Measurements from ENCODE around the gene COL9A3. TPM values are rescaled to one million over a fixed set of nuclear protein-coding genes. Genes with fewer than 3 reads are reported as not detected.
"Not testable (repeated sequence)": the region's sequence is repeated elsewhere in the genome, so short reads cannot be mapped to it uniquely, and the experiment has no call there.

Gene COL9A3
- total RNA-seq, 4 donors from 2014 or later, result 13.4 to 22.9 (median 18.4) TPM

DNA sequence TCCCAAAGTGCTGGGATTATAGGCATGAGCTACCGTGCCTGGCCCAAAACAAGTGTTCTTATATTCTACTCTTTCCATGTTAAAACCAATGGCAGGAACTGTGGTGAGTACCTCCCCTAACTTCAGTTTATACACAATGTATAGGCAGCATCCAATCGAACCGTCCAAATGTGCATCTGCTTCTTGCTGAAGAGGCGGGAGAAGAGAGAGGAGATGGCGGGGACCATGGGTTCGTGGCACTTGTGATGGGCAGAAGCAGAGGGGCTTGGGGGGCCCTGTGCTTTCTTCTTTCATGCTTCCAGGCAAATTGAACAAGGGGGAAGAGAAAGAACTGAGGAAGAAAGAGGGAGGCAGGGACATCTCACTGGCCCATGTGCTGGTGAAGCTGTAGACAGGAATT, 56.0 kb downstream of the COL9A3 start:
- intact Hi-C loops (cut with DNase I), result loop anchor here (2.0 kb wide), 1 partner anchor 136 kb away; no protein-coding TSS in a partner anchor
- peaks cover 0 to 3% (median 0%) of the 10 kb centered on the region in 4 donors for H3K9me3 ChIP-seq
- peaks cover 28 to 36% (median 33%) of the 10 kb centered on the region in 4 donors for H3K4me1 ChIP-seq
- H3K27me3 ChIP-seq, result no peaks in the 10 kb centered on the region
- no peaks in the 10 kb centered on the region for H3K36me3 ChIP-seq
- DNase-seq (ENCODE audit: extremely low spot score), result no peak
- no peak overlapping the region for H3K4me3 ChIP-seq
- 91% methylated on average over 6 of the region's 6 CpGs for whole genome bisulfite sequencing
- TF ChIP-seq, protein P1, sequence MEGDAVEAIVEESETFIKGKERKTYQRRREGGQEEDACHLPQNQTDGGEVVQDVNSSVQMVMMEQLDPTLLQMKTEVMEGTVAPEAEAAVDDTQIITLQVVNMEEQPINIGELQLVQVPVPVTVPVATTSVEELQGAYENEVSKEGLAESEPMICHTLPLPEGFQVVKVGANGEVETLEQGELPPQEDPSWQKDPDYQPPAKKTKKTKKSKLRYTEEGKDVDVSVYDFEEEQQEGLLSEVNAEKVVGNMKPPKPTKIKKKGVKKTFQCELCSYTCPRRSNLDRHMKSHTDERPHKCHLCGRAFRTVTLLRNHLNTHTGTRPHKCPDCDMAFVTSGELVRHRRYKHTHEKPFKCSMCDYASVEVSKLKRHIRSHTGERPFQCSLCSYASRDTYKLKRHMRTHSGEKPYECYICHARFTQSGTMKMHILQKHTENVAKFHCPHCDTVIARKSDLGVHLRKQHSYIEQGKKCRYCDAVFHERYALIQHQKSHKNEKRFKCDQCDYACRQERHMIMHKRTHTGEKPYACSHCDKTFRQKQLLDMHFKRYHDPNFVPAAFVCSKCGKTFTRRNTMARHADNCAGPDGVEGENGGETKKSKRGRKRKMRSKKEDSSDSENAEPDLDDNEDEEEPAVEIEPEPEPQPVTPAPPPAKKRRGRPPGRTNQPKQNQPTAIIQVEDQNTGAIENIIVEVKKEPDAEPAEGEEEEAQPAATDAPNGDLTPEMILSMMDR (IDR thresholded peaks at IDR 0.05), result no peak
- no peak for TF ChIP-seq EP300 (IDR thresholded peaks at IDR 0.05)
- no peak for TF ChIP-seq POLR2AphosphoS5 (IDR thresholded peaks at IDR 0.05)
- TF ChIP-seq POLR2A (IDR thresholded peaks at IDR 0.05; ENCODE audit: low read depth), result no peak
- H3K27ac ChIP-seq (replicated peaks in 1 of 4), result no peak overlapping the region

DNA sequence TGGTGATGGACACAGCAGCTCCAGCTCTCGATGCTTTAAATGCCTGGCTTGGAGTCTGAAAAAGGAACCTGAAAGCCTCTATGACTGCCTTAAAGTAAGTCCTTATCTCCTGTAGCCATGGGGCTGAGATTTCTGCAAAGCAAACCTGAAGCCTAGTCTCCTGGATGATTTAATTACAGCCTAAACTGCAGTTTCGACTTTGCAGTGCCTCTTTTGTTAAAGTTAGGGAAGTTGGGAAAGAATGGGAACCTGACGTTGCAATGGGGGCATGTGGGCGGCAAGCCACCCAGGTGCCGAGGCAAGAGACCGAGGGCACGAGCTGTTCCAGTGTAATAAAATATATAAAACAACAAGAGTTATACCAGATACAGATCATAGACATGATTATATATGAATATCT, 56.4 kb downstream of the COL9A3 start:
- Histone ChIP-seq H3K9me3 (peaks cover 0 to 3% (median 0%) of the 10 kb centered on the region in 4 donors), H3K4me1 (peaks cover 28 to 36% (median 33%) of the 10 kb centered on the region in 4 donors), H3K27me3 (no peaks in the 10 kb centered on the region), H3K36me3 (no peaks in the 10 kb centered on the region), H3K4me3 (no peak overlapping the region), H3K27ac (replicated peaks in 1 of 4) (peak overlapping the region in 1 of 4 donors; percentile 58)
- 67% methylated on average over 7 of the region's 7 CpGs for WGBS
- no peak for DNase-seq (ENCODE audit: extremely low spot score)
- intact Hi-C loops (cut with DNase I), result loop anchor here (2.0 kb wide), 1 partner anchor 136 kb away; no protein-coding TSS in a partner anchor
- TF ChIP-seq, protein P1 (IDR thresholded peaks at IDR 0.05), result no peak
- TF ChIP-seq EP300 (IDR thresholded peaks at IDR 0.05) (no peak), POLR2A (IDR thresholded peaks at IDR 0.05; ENCODE audit: low read depth) (no peak), POLR2AphosphoS5 (IDR thresholded peaks at IDR 0.05) (no peak)

DNA sequence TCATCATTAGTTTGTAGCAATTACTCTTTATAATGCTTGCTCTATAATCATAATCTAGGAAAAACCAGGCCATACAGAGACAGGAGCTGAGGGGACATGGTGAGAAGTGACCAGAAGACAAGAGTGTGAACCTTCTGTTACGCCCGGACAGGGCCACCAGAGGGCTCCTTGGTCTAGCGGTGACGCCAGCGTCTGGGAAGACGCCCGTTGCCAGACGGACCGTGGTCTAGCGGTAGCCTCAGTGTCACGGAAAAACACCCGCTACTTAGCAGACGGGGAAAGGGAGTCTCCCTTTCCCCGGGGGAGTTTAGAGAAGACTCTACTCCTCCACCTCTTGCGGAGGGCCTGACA, 56.8 kb downstream of the COL9A3 start:
- H3K4me3 ChIP-seq; DNase-seq (ENCODE audit: extremely low spot score); H3K27me3 ChIP-seq; H3K9me3 ChIP-seq; H3K36me3 ChIP-seq: not testable (repeated sequence)
- 3% methylated on average over 12 of the region's 15 CpGs for WGBS
- peak in 1 of 2 donors; percentile 20 for TF ChIP-seq POLR2AphosphoS5 (IDR thresholded peaks at IDR 0.05)
- TF ChIP-seq, protein P1 (IDR thresholded peaks at IDR 0.05), result peak; percentile 60 to 82 (median 65)
- H3K27ac ChIP-seq (replicated peaks in 1 of 4), result peak overlapping the region in 3 of 4 donors; percentile 52 to 66 (median 58)
- peaks cover 28 to 36% (median 33%) of the 10 kb centered on the region in 4 donors for H3K4me1 ChIP-seq
- intact Hi-C loops (cut with DNase I), result loop anchor here (2.0 kb wide), 1 partner anchor 135 kb away; no protein-coding TSS in a partner anchor

DNA sequence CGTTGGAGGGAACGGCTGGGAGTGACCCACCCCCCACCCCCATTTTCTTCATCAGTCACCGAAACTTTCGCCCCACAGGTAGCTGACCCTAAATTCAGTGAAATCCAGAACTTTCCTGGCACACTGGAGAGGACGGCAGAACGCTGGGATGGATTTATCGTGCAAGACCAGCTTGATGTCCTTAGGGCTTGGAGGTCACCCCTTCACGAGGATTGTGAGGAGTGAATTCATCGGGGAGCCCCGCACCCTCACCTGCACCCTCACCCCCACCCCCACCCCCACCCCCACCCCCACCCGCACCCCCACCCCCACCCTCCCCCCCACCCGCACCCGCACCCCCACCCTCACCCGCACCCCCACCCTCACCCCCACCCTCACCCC, 58.1 kb downstream of the COL9A3 start:
- H3K4me3 ChIP-seq, result no peak overlapping the region
- no peaks in the 10 kb centered on the region for H3K27me3 ChIP-seq
- WGBS, result 85% methylated on average over 8 of the region's 14 CpGs
- peaks cover 0 to 2% (median 0%) of the 10 kb centered on the region in 4 donors for H3K9me3 ChIP-seq
- peak overlapping the region in 2 of 4 donors; percentile 58 to 66 for H3K27ac ChIP-seq (replicated peaks in 1 of 4)
- H3K36me3 ChIP-seq, result peaks cover 0 to 11% (median 6%) of the 10 kb centered on the region in 4 donors
- intact Hi-C loops (cut with DNase I), result no loop called here
- DNase-seq (ENCODE audit: extremely low spot score), result no peak
- TF ChIP-seq POLR2AphosphoS5 (IDR thresholded peaks at IDR 0.05) (no peak), POLR2A (IDR thresholded peaks at IDR 0.05; ENCODE audit: low read depth) (no peak), EP300 (IDR thresholded peaks at IDR 0.05) (no peak)
- TF ChIP-seq, protein P1 (IDR thresholded peaks at IDR 0.05), result no peak
- peaks cover 28 to 36% (median 33%) of the 10 kb centered on the region in 4 donors for H3K4me1 ChIP-seq

Measured in esophagus muscularis mucosa (tissue), 4 donors.